DND-41 (cell line): ENCODE data around the gene PTPRC.

ENCODE experiments used
- CTCF ChIP-seq: IDR thresholded peaks from 2 replicates; pipeline ENCODE4 v1.5.1; 2012; ENCODE audit warnings: borderline replicate concordance, low read length, moderate library complexity, mild to moderate bottlenecking; ENCODE audit not compliant: poor library complexity, severe bottlenecking; ENCODE audit errors: extremely low read depth
- EZH2 ChIP-seq: IDR thresholded peaks from 3 replicates; pipeline ENCODE4 v1.6.1; 2012; ENCODE audit warnings: borderline replicate concordance, low read depth, mild to moderate bottlenecking, moderate library complexity, low read length, inconsistent platforms; ENCODE audit not compliant: severe bottlenecking

- TF ChIP-seq CTCF (no peak), EZH2 (no peak)
Measured at GRCh38 chr1:198693321-198693720, 54.5 kb downstream of the PTPRC start.
